ENCODE results near the gene HAS3. TPM values are rescaled to one million over a fixed set of nuclear protein-coding genes. Genes with fewer than 3 reads are reported as not detected.

Gene HAS3
- total and polyA plus RNA-seq, 2 donors (not counting 3 experiments of a cell fraction or from before 2014, with no cell fraction given), result 1.5 to 1.8 TPM

DNA sequence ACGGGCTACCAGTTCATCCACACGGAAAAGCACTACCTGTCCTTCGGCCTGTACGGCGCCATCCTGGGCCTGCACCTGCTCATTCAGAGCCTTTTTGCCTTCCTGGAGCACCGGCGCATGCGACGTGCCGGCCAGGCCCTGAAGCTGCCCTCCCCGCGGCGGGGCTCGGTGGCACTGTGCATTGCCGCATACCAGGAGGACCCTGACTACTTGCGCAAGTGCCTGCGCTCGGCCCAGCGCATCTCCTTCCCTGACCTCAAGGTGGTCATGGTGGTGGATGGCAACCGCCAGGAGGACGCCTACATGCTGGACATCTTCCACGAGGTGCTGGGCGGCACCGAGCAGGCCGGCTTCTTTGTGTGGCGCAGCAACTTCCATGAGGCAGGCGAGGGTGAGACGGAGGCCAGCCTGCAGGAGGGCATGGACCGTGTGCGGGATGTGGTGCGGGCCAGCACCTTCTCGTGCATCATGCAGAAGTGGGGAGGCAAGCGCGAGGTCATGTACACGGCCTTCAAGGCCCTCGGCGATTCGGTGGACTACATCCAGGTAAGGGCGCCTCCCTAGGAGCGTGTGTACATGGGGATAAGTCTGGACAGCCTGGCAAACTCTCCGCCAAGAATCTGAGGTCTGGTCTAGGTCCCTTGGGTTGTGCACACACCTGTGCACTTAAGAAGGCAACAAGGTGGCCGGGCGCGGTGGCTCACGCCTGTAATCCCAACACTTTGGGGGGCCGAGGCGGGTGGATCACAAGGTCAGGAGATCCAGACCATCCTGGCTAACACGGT is 4.2 kb downstream of the HAS3 start:
- ChIA-PET POLR2A (no interaction called here), CTCF (interaction anchor here (1.0 to 4.2 kb wide), 4 partner anchors 9 to 262 kb away, joined by 3 to 45 read pairs (median 8); no protein-coding TSS in a partner anchor)
- H3K36me3 ChIP-seq (ENCODE audit: control insufficient read depth in 2 of 2, extremely low read depth in 1 of 2, insufficient read depth in 2 of 2, low read length in 2 of 2), result peaks cover 0 to 3% of the 10 kb centered on the region in 2 experiments
- no peak overlapping the region for H3K4me3 ChIP-seq (replicated peaks in 1 of 3; ENCODE audit: insufficient read depth in 1 of 3, low read depth in 1 of 3, low read length in 3 of 3)
- dilution Hi-C loops (cut with MboI; ENCODE audit: extremely low pct_ligation_motif_present, low sequenced_read_pairs), result no loop called here
- no peak overlapping the region for H2AFZ ChIP-seq (ENCODE audit: low read depth, low read length)
- peaks cover 24% of the 10 kb centered on the region for H3K4me1 ChIP-seq (ENCODE audit: control insufficient read depth, extremely low read depth, insufficient read depth, low read length)
- H3K9me1 ChIP-seq (replicated peaks; ENCODE audit: control insufficient read depth, extremely low read depth, insufficient read depth, low read length), result no peaks in the 10 kb centered on the region
- intact Hi-C loops (cut with micrococcal nuclease), result loop anchor here (5.0 kb wide), 1 partner anchor 117 kb away; no protein-coding TSS in a partner anchor
- DNase-seq (ENCODE audit: low read depth, low spot score), result no peak
- no peak overlapping the region for H3K27ac ChIP-seq (ENCODE audit: insufficient read depth, low read depth, low read length)
- no peak overlapping the region for H3K4me2 ChIP-seq (ENCODE audit: insufficient read depth, low read length)
- H3K27me3 ChIP-seq (ENCODE audit: control insufficient read depth in 2 of 2, insufficient read depth in 2 of 2, low read length in 2 of 2), result no peaks in the 10 kb centered on the region
- TF ChIP-seq POLR2A (IDR thresholded peaks at IDR 0.05; ENCODE audit: low read depth, low read length), result no peak
- TF ChIP-seq GATA2 (IDR thresholded peaks at IDR 0.05; ENCODE audit: insufficient read depth, insufficient read length, low read depth, low read length), result no peak
- no peak for TF ChIP-seq JUN (IDR thresholded peaks at IDR 0.05; ENCODE audit: borderline replicate concordance, insufficient read depth, insufficient read length, low read depth)
- no peak for TF ChIP-seq MAX (IDR thresholded peaks at IDR 0.05; ENCODE audit: insufficient read depth, insufficient read length)
- TF ChIP-seq POLR2AphosphoS5 (IDR thresholded peaks at IDR 0.05; ENCODE audit: insufficient read depth, low read depth, low read length), result no peak
- TF ChIP-seq CTCF (IDR thresholded peaks at IDR 0.05; ENCODE audit: extremely low read depth in 1 of 2, insufficient read depth in 1 of 2, low read depth in 1 of 2, low read length in 2 of 2), result no peak
- TF ChIP-seq MYC (IDR thresholded peaks at IDR 0.05; ENCODE audit: low read depth, low read length), result no peak
- TF ChIP-seq EZH2 (IDR thresholded peaks at IDR 0.05; ENCODE audit: borderline replicate concordance, low read depth, low read length, severe bottlenecking), result no peak
- TF ChIP-seq FOS (IDR thresholded peaks at IDR 0.05; ENCODE audit: borderline replicate concordance, insufficient read depth, low read length), result no peak
- H3K79me2 ChIP-seq (ENCODE audit: control insufficient read depth, insufficient read depth, low read length), result no peaks in the 10 kb centered on the region
- no peaks in the 10 kb centered on the region for H4K20me1 ChIP-seq (replicated peaks; ENCODE audit: control insufficient read depth, extremely low read depth, insufficient read depth, low read length)
- no peak overlapping the region for H3K9ac ChIP-seq (replicated peaks; ENCODE audit: extremely low read depth, insufficient read depth, low read length)
- no peak for FAIRE-seq
- H3K9me3 ChIP-seq (replicated peaks; ENCODE audit: control insufficient read depth, insufficient read depth, low read length), result no peaks in the 10 kb centered on the region
- no TSS peak for BruUV-seq (replicated peaks)
